HG02571 (cell line): ENCODE results near the gene LAYN.

Experiments used
- ATAC-seq: cut with Tn5 transposase; IDR thresholded peaks from one replicate; pipeline ENCODE4 v1.9.1; 2021; ENCODE audit warnings: mild to moderate bottlenecking, moderate library complexity; ENCODE audit not compliant: unreplicated experiment

Gene LAYN

GRCh38 chr11:111540114-111540936 is at the start of gene LAYN:
LAYN (plus strand) TSS chr11:111540720; CDS start chr11:111540844, 124 bp downstream.
- ATAC-seq: no peak

- no peak for ATAC-seq
Observed at GRCh38 chr11:111494040-111494439, 46.5 kb upstream of the LAYN start.

- ATAC-seq: no peak
Observed at GRCh38 chr11:111499483-111499882, 41.0 kb upstream of the LAYN start.

GRCh38 chr11:111500481-111500880 is 40.0 kb upstream of the LAYN start:
- ATAC-seq: no peak

GRCh38 chr11:111502611-111503010 is 37.9 kb upstream of the LAYN start:
- no peak for ATAC-seq

GRCh38 chr11:111510311-111510710 is 30.2 kb upstream of the LAYN start:
- no peak for ATAC-seq

GRCh38 chr11:111512296-111513239 is 28.0 kb upstream of the LAYN start, which contains the start of gene BTG4:
BTG4 (minus strand) TSS chr11:111512386; CDS start chr11:111498776, 13,610 bp downstream.
- ATAC-seq: no peak

GRCh38 chr11:111513240-111513605 is 27.3 kb upstream of the LAYN start:
- no peak for ATAC-seq

GRCh38 chr11:111514216-111515031 is 26.1 kb upstream of the LAYN start, which contains the start of gene HOATZ:
HOATZ (plus strand) TSS chr11:111514778; CDS start chr11:111514785, 7 bp downstream.
- ATAC-seq: no peak

GRCh38 chr11:111515591-111515990 is 24.9 kb upstream of the LAYN start:
- ATAC-seq: no peak

- ATAC-seq: no peak
Observed at GRCh38 chr11:111518668-111519067, 21.9 kb upstream of the LAYN start.

- ATAC-seq: no peak
Observed at GRCh38 chr11:111520560-111520959, 20.0 kb upstream of the LAYN start.

- no peak for ATAC-seq
Observed at GRCh38 chr11:111521135-111521534, 19.4 kb upstream of the LAYN start.

GRCh38 chr11:111522426-111522825 is 18.1 kb upstream of the LAYN start:
- no peak for ATAC-seq

GRCh38 chr11:111523343-111523742 is 17.2 kb upstream of the LAYN start:
- no peak for ATAC-seq

- no peak for ATAC-seq
Observed at GRCh38 chr11:111524056-111524455, 16.5 kb upstream of the LAYN start.

- no peak for ATAC-seq
Observed at GRCh38 chr11:111525456-111525855, 15.1 kb upstream of the LAYN start.

GRCh38 chr11:111526501-111526900 is 14.0 kb upstream of the LAYN start:
- no peak for ATAC-seq

- ATAC-seq: no peak
Observed at GRCh38 chr11:111527279-111527678, 13.2 kb upstream of the LAYN start.

- ATAC-seq: no peak
Observed at GRCh38 chr11:111528557-111528956, 12.0 kb upstream of the LAYN start.

- ATAC-seq: no peak
Observed at GRCh38 chr11:111530091-111530490, 10.4 kb upstream of the LAYN start.
